IPS-20b (cell line): ENCODE data around the gene RFTN1.

Experiments used
- H3K27ac ChIP-seq: one replicate; pipeline ENCODE4 v1.5.1; 2013; ENCODE audit warnings: low read length
- H3K27me3 ChIP-seq: 2 replicates; pipeline ENCODE4 v1.6.1; 2013; ENCODE audit warnings: mild to moderate bottlenecking, low read length, inconsistent platforms; ENCODE audit not compliant: insufficient read depth
- H3K36me3 ChIP-seq: 2 replicates; pipeline ENCODE4 v1.6.1; 2013; ENCODE audit warnings: low read depth, mild to moderate bottlenecking, inconsistent platforms, low read length, moderate library complexity; ENCODE audit not compliant: insufficient read depth
- H3K4me1 ChIP-seq: 2 replicates; pipeline ENCODE4 v1.6.1; 2013; ENCODE audit warnings: mild to moderate bottlenecking, control low read depth, inconsistent platforms, low read length, moderate library complexity; ENCODE audit not compliant: insufficient read depth
- H3K4me3 ChIP-seq: 2 replicates; pipeline ENCODE4 v1.5.1; 2013; ENCODE audit warnings: mild to moderate bottlenecking, low read length, inconsistent platforms
- H3K9ac ChIP-seq: 2 replicates; pipeline ENCODE4 v1.6.1; 2013; ENCODE audit warnings: low read depth, mild to moderate bottlenecking, inconsistent platforms, low read length, moderate library complexity
- H3K9me3 ChIP-seq: 2 replicates; pipeline ENCODE4 v1.6.1; 2013; ENCODE audit warnings: mild to moderate bottlenecking, low read depth, low read length, inconsistent platforms; ENCODE audit not compliant: insufficient read depth

Gene RFTN1

DNA sequence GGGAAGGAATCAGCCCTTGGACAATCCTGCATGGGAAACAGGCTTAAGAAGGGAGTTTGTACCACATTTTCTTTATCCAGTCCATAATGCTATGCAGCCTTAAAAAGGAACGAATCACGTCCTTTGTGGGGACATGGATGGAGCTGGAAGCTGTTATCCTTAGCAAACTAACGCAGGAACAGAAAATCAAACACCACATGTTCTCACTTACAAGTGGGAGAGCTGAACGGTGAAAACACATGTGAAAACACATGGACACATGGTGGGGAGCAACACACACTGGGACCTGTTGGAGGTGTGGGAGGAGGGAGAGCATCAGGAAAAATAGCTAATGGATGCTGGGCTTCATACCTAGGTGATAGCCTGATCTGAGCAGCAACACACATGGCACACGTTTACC, 178.2 kb downstream of the RFTN1 start:
- Histone ChIP-seq H3K9ac (no peak overlapping the region), H3K4me3 (no peak overlapping the region), H3K27ac (no peak overlapping the region), H3K9me3 (peaks cover 13% of the 10 kb centered on the region), H3K27me3 (no peaks in the 10 kb centered on the region), H3K4me1 (peaks cover 4% of the 10 kb centered on the region; the same call in 1 of the 2 replicates), H3K36me3 (peaks cover 4% of the 10 kb centered on the region; the same call in 1 of the 2 replicates)

DNA sequence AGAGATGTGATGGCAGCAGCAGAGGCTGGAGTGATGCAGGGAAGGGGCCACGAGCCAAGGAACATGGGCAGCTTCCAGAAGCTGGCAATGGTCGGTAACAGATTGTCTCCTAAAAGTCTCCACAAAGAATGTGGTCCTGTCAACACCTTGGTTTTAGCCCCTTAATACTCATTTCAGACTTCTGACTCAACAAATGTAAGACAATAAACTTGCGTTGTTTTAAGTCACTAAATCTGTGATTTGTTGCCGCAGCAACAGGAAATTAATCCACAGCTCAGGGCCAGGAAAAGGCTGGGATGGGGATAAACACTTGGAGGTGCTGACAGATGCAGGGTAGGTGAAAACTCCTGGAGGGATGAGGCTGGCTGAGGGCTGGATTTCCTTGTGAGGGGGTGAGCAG, 178.6 kb downstream of the RFTN1 start:
- Histone ChIP-seq H3K9me3 (peaks cover 13% of the 10 kb centered on the region), H3K4me1 (peaks cover 4% of the 10 kb centered on the region), H3K9ac (no peak overlapping the region), H3K36me3 (peaks cover 4% of the 10 kb centered on the region; the same call in 1 of the 2 replicates), H3K27me3 (no peaks in the 10 kb centered on the region), H3K4me3 (no peak overlapping the region), H3K27ac (no peak overlapping the region)

GRCh38 chr3:16332904-16333426, 180.5 kb downstream of the RFTN1 start:
- H3K27me3 ChIP-seq: no peaks in the 10 kb centered on the region
- H3K36me3 ChIP-seq: peaks cover 4% of the 10 kb centered on the region; the same call in 1 of the 2 replicates
- H3K9ac ChIP-seq: no peak overlapping the region
- no peak overlapping the region for H3K27ac ChIP-seq
- H3K4me1 ChIP-seq: peaks cover 12% of the 10 kb centered on the region
- no peak overlapping the region for H3K4me3 ChIP-seq
- peaks cover 13% of the 10 kb centered on the region for H3K9me3 ChIP-seq

- H3K27ac ChIP-seq: no peak overlapping the region
- peaks cover 13% of the 10 kb centered on the region for H3K9me3 ChIP-seq
- no peak overlapping the region for H3K4me3 ChIP-seq
- H3K9ac ChIP-seq: no peak overlapping the region
- H3K27me3 ChIP-seq: no peaks in the 10 kb centered on the region
- H3K36me3 ChIP-seq: 0 out of 2 replicates have a peak, but pooled peaks cover 3% of the 10 kb centered on the region
- H3K4me1 ChIP-seq: peaks cover 12% of the 10 kb centered on the region
Observed at GRCh38 chr3:16331319-16331883, 182.1 kb downstream of the RFTN1 start.

- no peaks in the 10 kb centered on the region for H3K27me3 ChIP-seq
- H3K4me3 ChIP-seq: no peak overlapping the region
- H3K9me3 ChIP-seq: peaks cover 13% of the 10 kb centered on the region
- no peak overlapping the region; the same call in 1 of the 2 replicates for H3K9ac ChIP-seq
- H3K27ac ChIP-seq: no peak overlapping the region
- H3K36me3 ChIP-seq: peaks cover 8% of the 10 kb centered on the region; the same call in 1 of the 2 replicates
- peaks cover 12% of the 10 kb centered on the region for H3K4me1 ChIP-seq
Observed at GRCh38 chr3:16330351-16330750, 183.1 kb downstream of the RFTN1 start.

DNA sequence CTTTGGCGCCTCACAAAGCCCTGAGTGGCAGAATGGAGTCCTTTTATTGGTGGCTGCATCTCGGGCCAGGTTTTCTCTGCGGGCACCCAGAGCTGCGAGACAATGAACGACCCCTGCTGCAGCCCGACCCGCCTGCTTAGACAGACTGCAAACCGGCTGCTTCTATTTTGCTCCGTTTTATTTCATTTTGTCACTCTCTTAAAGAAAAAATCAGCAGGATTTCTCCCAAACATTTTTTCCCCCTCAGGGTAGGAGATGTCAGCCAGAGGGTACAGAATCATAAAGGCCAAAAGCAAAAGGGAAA, 183.7 kb downstream of the RFTN1 start:
- Histone ChIP-seq H3K27ac (no peak overlapping the region), H3K4me3 (no peak overlapping the region), H3K9ac (no peak overlapping the region; the same call in 1 of the 2 replicates), H3K4me1 (peaks cover 12% of the 10 kb centered on the region), H3K36me3 (peaks cover 13% of the 10 kb centered on the region), H3K27me3 (no peaks in the 10 kb centered on the region), H3K9me3 (peaks cover 13% of the 10 kb centered on the region)

- Histone ChIP-seq H3K4me3 (no peak overlapping the region), H3K27me3 (no peaks in the 10 kb centered on the region), H3K27ac (no peak overlapping the region), H3K9ac (no peak overlapping the region), H3K9me3 (peaks cover 13% of the 10 kb centered on the region), H3K4me1 (peaks cover 12% of the 10 kb centered on the region), H3K36me3 (peaks cover 13% of the 10 kb centered on the region)
Observed at GRCh38 chr3:16329036-16329825, 184.3 kb downstream of the RFTN1 start.

DNA sequence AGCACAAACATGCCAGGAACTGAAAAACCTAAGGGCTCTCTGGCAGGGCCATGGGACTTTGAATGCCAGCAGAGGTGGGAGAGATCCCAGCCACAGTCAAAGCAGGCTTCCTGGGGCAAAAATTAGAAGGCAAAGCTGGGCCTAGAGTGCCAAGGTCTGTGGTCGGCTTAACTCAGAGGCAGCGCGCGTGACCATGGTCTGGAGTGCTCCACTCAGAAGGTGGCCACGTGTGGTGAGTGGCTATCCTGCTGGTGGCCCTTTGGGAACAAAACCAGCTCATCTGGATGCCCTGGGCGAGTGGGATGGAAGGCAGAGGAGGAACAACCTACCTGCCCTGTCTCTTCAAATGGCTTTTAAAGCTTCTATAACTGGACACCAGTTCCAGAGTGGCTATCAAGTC, 185.4 kb downstream of the RFTN1 start:
- Histone ChIP-seq H3K4me3 (no peak overlapping the region), H3K9ac (no peak overlapping the region), H3K27me3 (no peaks in the 10 kb centered on the region), H3K4me1 (peaks cover 12% of the 10 kb centered on the region), H3K27ac (no peak overlapping the region), H3K36me3 (peaks cover 21% of the 10 kb centered on the region), H3K9me3 (peaks cover 13% of the 10 kb centered on the region)

- Histone ChIP-seq H3K36me3 (peaks cover 26% of the 10 kb centered on the region), H3K27me3 (no peaks in the 10 kb centered on the region), H3K4me1 (peaks cover 8% of the 10 kb centered on the region; the same call in 1 of the 2 replicates), H3K4me3 (no peak overlapping the region), H3K9me3 (peaks cover 12% of the 10 kb centered on the region), H3K9ac (no peak overlapping the region), H3K27ac (no peak overlapping the region)
Observed at GRCh38 chr3:16326724-16327349, 186.7 kb downstream of the RFTN1 start.

DNA sequence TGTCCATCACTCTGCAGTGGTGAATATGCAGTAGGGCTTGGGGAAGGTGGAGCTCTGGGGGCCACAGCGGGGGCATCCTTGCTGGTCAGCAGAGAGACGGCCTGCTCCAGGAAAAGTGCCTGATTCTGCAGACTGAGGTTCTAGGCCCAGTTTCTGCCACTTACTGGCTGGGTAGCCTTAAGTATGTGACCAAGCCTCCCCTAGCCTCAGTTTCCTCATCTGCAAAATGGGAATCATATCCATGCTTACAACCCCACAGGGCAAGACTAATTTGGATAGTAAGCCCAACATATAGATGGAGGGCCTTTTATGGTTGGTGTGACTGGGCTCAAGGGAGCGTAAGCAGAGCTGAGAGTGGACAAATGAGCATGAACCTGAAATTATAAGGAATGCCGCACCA, 187.6 kb downstream of the RFTN1 start:
- Histone ChIP-seq H3K9me3 (0 out of 2 replicates have a peak, but pooled peaks cover 2% of the 10 kb centered on the region), H3K9ac (no peak overlapping the region), H3K4me1 (peaks cover 8% of the 10 kb centered on the region; the same call in 1 of the 2 replicates), H3K27ac (no peak overlapping the region), H3K36me3 (peaks cover 26% of the 10 kb centered on the region), H3K4me3 (no peak overlapping the region), H3K27me3 (no peaks in the 10 kb centered on the region)

DNA sequence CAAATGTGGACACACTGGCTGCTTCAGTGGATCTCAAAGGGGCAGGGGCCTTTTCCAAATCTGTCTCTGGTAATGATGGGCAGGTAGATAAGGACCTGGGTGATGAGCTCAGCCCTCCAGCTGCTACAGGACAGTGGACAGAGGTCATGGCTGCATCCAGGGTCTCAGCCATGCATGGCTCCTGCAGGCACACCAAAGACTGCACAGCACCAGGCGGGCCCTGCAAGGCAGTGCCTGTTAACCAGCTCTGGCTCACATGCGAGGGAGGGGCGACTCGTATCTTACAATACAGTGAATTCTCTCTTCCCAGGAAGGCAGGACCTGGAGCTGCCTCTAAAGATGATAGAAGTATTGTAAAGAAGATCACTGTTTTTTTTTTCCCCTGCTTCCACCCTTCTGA, 189.8 kb downstream of the RFTN1 start:
- Histone ChIP-seq H3K9ac (no peak overlapping the region), H3K4me1 (no peaks in the 10 kb centered on the region; the same call in 1 of the 2 replicates), H3K36me3 (peaks cover 38% of the 10 kb centered on the region), H3K4me3 (no peak overlapping the region), H3K27ac (no peak overlapping the region), H3K9me3 (no peaks in the 10 kb centered on the region), H3K27me3 (no peaks in the 10 kb centered on the region)
